Measurements from ENCODE around the gene CLK1. TPM values are rescaled to one million over a fixed set of nuclear protein-coding genes. Genes with fewer than 3 reads are reported as not detected.
A peak's percentile ranks its signal among the peaks of the same experiment; 100 is the strongest.

The CLK1 gene
- total and polyA plus RNA-seq, 9 of the 15 experiments (the other 6 are each of a cell fraction or from before 2014, with no cell fraction given): 29.3 to 99.2 (median 47.0) TPM

DNA sequence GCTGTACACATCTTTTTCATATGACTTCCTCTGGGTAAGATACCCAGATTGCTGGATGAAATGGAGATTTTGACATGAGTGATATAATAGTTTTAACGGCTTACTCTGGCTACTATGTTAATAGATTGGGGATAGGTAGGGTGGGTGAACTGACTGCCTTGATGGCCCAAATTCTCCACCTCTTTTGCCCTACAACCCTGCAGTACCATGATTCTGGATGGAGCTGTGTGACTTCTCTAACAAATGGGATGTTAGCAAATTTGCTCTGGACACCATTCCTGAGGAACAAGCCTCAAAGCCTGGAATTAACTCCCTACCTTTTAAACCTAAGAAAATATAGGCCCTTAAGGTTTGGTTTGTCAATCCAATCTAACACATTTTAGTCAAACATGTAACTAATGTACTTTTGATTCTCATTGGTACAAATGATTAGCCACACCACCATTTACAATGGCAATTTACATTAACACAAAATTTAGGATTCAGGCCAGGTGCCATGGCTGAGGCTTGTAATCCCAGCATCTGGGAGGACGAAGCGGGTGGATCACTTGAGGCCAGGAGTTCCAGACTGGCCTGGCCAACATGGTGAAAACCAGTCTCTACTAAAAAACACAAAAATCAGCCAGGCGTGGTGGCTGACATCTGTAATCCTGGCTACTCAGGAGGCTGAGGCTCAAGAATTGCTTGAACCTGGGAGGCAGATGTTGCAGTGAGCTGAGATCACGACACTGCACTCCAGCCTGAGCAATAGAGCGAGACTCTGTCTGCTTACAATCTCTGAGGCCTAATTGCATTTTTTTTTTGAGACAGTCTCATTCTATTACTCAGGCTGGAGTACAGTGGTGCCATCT lies 12.8 kb downstream of the CLK1 start (continued):
- TF ChIP-seq, protein P1, sequence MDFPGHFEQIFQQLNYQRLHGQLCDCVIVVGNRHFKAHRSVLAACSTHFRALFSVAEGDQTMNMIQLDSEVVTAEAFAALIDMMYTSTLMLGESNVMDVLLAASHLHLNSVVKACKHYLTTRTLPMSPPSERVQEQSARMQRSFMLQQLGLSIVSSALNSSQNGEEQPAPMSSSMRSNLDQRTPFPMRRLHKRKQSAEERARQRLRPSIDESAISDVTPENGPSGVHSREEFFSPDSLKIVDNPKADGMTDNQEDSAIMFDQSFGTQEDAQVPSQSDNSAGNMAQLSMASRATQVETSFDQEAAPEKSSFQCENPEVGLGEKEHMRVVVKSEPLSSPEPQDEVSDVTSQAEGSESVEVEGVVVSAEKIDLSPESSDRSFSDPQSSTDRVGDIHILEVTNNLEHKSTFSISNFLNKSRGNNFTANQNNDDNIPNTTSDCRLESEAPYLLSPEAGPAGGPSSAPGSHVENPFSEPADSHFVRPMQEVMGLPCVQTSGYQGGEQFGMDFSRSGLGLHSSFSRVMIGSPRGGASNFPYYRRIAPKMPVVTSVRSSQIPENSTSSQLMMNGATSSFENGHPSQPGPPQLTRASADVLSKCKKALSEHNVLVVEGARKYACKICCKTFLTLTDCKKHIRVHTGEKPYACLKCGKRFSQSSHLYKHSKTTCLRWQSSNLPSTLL (IDR thresholded peaks at IDR 0.05): no peak
- TF ChIP-seq ZNF224 (CRISPR knock-in tag; IDR thresholded peaks at IDR 0.05): no peak
- no peak for TF ChIP-seq RBM22 (IDR thresholded peaks at IDR 0.05; ENCODE audit: low read depth, low read length, poor library complexity, severe bottlenecking)
- TF ChIP-seq ZZZ3 (IDR thresholded peaks at IDR 0.05): no peak
- TF ChIP-seq, protein P2, sequence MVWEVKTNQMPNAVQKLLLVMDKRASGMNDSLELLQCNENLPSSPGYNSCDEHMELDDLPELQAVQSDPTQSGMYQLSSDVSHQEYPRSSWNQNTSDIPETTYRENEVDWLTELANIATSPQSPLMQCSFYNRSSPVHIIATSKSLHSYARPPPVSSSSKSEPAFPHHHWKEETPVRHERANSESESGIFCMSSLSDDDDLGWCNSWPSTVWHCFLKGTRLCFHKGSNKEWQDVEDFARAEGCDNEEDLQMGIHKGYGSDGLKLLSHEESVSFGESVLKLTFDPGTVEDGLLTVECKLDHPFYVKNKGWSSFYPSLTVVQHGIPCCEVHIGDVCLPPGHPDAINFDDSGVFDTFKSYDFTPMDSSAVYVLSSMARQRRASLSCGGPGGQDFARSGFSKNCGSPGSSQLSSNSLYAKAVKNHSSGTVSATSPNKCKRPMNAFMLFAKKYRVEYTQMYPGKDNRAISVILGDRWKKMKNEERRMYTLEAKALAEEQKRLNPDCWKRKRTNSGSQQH (CRISPR knock-in tag; IDR thresholded peaks at IDR 0.05): no peak
- no peak for TF ChIP-seq BACH1 (tag; IDR thresholded peaks at IDR 0.05)
- no peak for TF ChIP-seq MIER1 (IDR thresholded peaks at IDR 0.05; ENCODE audit: low read depth)
- no peak for TF ChIP-seq SIN3A (IDR thresholded peaks at IDR 0.05; ENCODE audit: borderline replicate concordance in 2 of 2, control insufficient read depth in 1 of 2, low read depth in 2 of 2, low read length in 2 of 2)
- no peak for TF ChIP-seq PHTF2 (CRISPR knock-in tag; IDR thresholded peaks at IDR 0.05)
- no peak for TF ChIP-seq RUNX1 (IDR thresholded peaks at IDR 0.05; ENCODE audit: low read depth)
- TF ChIP-seq ZC3H11A (IDR thresholded peaks at IDR 0.05; ENCODE audit: low read depth, low read length): no peak
- no peak for TF ChIP-seq LCOR (CRISPR knock-in tag; IDR thresholded peaks at IDR 0.05)
- TF ChIP-seq RAD21 (CRISPR knock-in tag; conservative IDR thresholded peaks at IDR 0.05 in 1 of 2, IDR thresholded peaks at IDR 0.05 in 1 of 2): no peak
- TF ChIP-seq NCOR1 (IDR thresholded peaks at IDR 0.05): no peak
- no peak for TF ChIP-seq HMG20A (CRISPR knock-in tag; conservative IDR thresholded peaks at IDR 0.05)
- no peak for TF ChIP-seq SLC30A9 (CRISPR knock-in tag; IDR thresholded peaks at IDR 0.05)
- TF ChIP-seq STAT5A (IDR thresholded peaks at IDR 0.05; ENCODE audit: borderline replicate concordance, low read length): no peak
- TF ChIP-seq ZNF140 (CRISPR knock-in tag; IDR thresholded peaks at IDR 0.05): no peak
- no peak for TF ChIP-seq KLF13 (tag; IDR thresholded peaks at IDR 0.05; ENCODE audit: borderline replicate concordance, low read depth)
- TF ChIP-seq TEAD2 (tag; IDR thresholded peaks at IDR 0.05): no peak
- TF ChIP-seq POLR2A (conservative IDR thresholded peaks at IDR 0.05): peak; percentile 47; the same call in 1 of the 2 replicates
- no peak for TF ChIP-seq HMG20B (CRISPR knock-in tag; IDR thresholded peaks at IDR 0.05)
- no peak for TF ChIP-seq ETV5 (CRISPR knock-in tag; IDR thresholded peaks at IDR 0.05; ENCODE audit: low read depth)
- no peak for TF ChIP-seq TCFL5 (CRISPR knock-in tag; conservative IDR thresholded peaks at IDR 0.05)
- TF ChIP-seq MYNN (IDR thresholded peaks at IDR 0.05): 0 out of 2 replicates have a peak, but pooled peaks have one; percentile 3
- TF ChIP-seq MYNN (CRISPR knock-in tag; IDR thresholded peaks at IDR 0.05): no peak

Measured in K562 (cell line).